Left lung (tissue), 10 donors: ENCODE results near the gene R3HDM2. TPM values are rescaled to one million over a fixed set of nuclear protein-coding genes. Genes with fewer than 3 reads are reported as not detected.

ENCODE experiments used
- ATAC-seq: fragments of 200-7000 bp; cut with Tn5 transposase; one replicate; pipeline ENCODE4 v1.9.1; 2020; ENCODE audit warnings: moderate library complexity
- DNase-seq, 4 donors: peaks; one replicate each; pipeline ENCODE4 v3.0.0-alpha.2; 2013 to 2020
- H3K27ac ChIP-seq, 2 donors: fragments of 200-600 bp; sonication (generic) in 1 of 2; one replicate each; pipeline versions ENCODE4 v1.5.0 to v1.8.0; 2020 to 2021
- H3K27me3 ChIP-seq, 2 donors: fragments of 200-600 bp; sonication (generic) in 1 of 2; one replicate each; pipeline versions ENCODE4 v1.5.0 to v1.8.0; 2020 to 2021
- H3K36me3 ChIP-seq, 2 donors: fragments of 200-600 bp; sonication (generic) in 1 of 2; one replicate each; pipeline versions ENCODE4 v1.5.0 to v1.8.0; 2020 to 2021
- H3K4me1 ChIP-seq, 2 donors: fragments of 200-600 bp; one replicate each; pipeline ENCODE4 v1.8.0; 2021
- H3K4me3 ChIP-seq, 2 donors: fragments of 200-600 bp; sonication (generic) in 1 of 2; one replicate each; pipeline versions ENCODE4 v1.5.0 to v1.8.0; 2020 to 2021; ENCODE audit warnings: mild to moderate bottlenecking in 1 of 2
- H3K9me3 ChIP-seq, 2 donors: fragments of 200-600 bp; sonication (generic) in 1 of 2; one replicate each; pipeline versions ENCODE4 v1.5.0 to v1.8.0; 2020 to 2021
- CTCF ChIP-seq, 2 donors: fragments of 200-600 bp; sonication (generic) in 1 of 2; IDR thresholded peaks; one replicate each; pipeline versions ENCODE4 v1.5.0 to v1.8.0; 2021; ENCODE audit warnings: antibody characterized with exemption in 2 of 2
- intact Hi-C, 2 donors: fragments of 100-400 bp; cut with DNase I; formaldehyde crosslinking; loops; one replicate each; pipeline versions ENCODE4 v1.11.2 to v1.14.2; 2022
- polyA plus RNA-seq, 6 donors: library from polyadenylated mRNA; unstranded; fragments of 120-200 nt; gene quantifications; one replicate each; pipeline ENCODE4 v1.2.1, GENCODE V29; 2013; ENCODE audit not compliant: insufficient read length in 6 of 6
- total RNA-seq, 2 donors: library from RNA; stranded (reverse); fragmentation: NEBNext Ultra II Directional; extraction: Animal tissue kit (Norgen Biotek cat#: 25700); gene quantifications; one replicate each; pipeline ENCODE4 v1.2.1, GENCODE V29; 2021
- donor health status: DM: no; HTN: yes; CAD: no.
- donor health status: DM: no; HTN: no; CAD: no.

Gene R3HDM2
- total and polyA plus RNA-seq, 8 donors = 52.4 to 92.3 (median 79.8) TPM

DNA sequence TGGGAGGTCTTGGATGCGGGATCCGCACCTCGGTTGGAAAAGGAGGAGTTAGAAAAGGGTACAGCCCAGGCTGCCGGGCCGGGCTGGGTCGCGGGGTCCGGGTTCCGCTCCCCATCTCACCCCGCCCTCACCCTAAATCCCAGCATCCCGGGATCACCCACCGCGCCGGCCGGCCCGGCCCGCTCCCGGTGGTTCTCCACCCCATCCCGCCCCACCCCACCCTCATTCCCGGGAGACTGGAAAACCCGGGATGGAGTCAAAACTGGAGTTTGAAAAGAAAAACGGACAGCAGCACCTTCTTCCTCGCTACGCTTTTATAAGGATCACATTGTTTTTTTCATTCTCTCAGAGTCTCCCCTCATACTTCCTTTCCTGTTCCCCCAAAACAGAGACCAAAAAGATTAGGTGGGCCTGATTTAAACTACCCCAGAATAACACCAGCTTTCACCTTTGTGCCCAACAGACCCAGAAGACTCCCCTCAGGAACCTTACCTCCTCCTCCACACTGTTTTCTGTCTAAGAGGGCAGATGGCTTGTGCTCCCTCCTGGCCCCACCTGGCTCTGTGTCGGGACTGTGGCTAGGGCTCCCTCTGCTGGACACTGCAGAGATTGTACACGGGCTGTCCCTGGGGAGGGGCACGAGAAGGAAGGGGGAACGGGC, 31.5 kb upstream of the R3HDM2 start:
- H3K27ac ChIP-seq = peak overlapping the region; percentile 42 to 81
- peak; percentile 93 to 97 for TF ChIP-seq CTCF (IDR thresholded peaks at IDR 0.05)
- H3K9me3 ChIP-seq = no peaks in the 10 kb centered on the region
- peak; percentile 82 for ATAC-seq
- H3K4me1 ChIP-seq = peaks cover 6 to 45% of the 10 kb centered on the region in 2 donors
- H3K4me3 ChIP-seq = peak overlapping the region; percentile 68 to 69
- peaks cover 0 to 3% of the 10 kb centered on the region in 2 donors for H3K36me3 ChIP-seq
- intact Hi-C loops = no loop called here
- DNase-seq = peak; percentile 86 to 93 (median 88)
- peaks cover 3 to 45% of the 10 kb centered on the region in 2 donors for H3K27me3 ChIP-seq

GRCh38 chr12:57461917-57462250, 31.0 kb upstream of the R3HDM2 start:
- peak overlapping the region; percentile 42 to 81 for H3K27ac ChIP-seq

GRCh38 chr12:57461276-57461916, 30.6 kb upstream of the R3HDM2 start:
- H3K9me3 ChIP-seq = no peaks in the 10 kb centered on the region
- TF ChIP-seq CTCF (IDR thresholded peaks at IDR 0.05) = no peak
- H3K4me3 ChIP-seq = peak overlapping the region; percentile 68 to 69
- peak; percentile 73 to 93 (median 82) for DNase-seq
- peak overlapping the region; percentile 42 to 87 for H3K27ac ChIP-seq
- intact Hi-C loops = no loop called here
- H3K27me3 ChIP-seq = peaks cover 3 to 48% of the 10 kb centered on the region in 2 donors
- peak; percentile 46 for ATAC-seq
- H3K36me3 ChIP-seq = no peaks in the 10 kb centered on the region
- H3K4me1 ChIP-seq = peaks cover 6 to 45% of the 10 kb centered on the region in 2 donors

More at GRCh38 chr12:57461917-57462250, 31.0 kb upstream of the R3HDM2 start:
- H3K36me3 ChIP-seq = no peaks in the 10 kb centered on the region
- peak in 1 of 4 donors; percentile 69 for DNase-seq
- ATAC-seq = no peak
- peaks cover 6 to 45% of the 10 kb centered on the region in 2 donors for H3K4me1 ChIP-seq
- no peak for TF ChIP-seq CTCF (IDR thresholded peaks at IDR 0.05)
- H3K4me3 ChIP-seq = peak overlapping the region; percentile 68 to 69
- no peaks in the 10 kb centered on the region for H3K9me3 ChIP-seq
- intact Hi-C loops = no loop called here
- H3K27me3 ChIP-seq = peaks cover 3 to 45% of the 10 kb centered on the region in 2 donors

GRCh38 chr12:57460841-57461275, 30.0 kb upstream of the R3HDM2 start:
- ATAC-seq (no peak), DNase-seq (peak in 1 of 4 donors; percentile 64)
- Histone ChIP-seq H3K4me3 (peak overlapping the region; percentile 68 to 69), H3K9me3 (no peaks in the 10 kb centered on the region), H3K27ac (peak overlapping the region in 1 of 2 donors; percentile 87), H3K27me3 (peaks cover 3 to 54% of the 10 kb centered on the region in 2 donors), H3K4me1 (peaks cover 6 to 45% of the 10 kb centered on the region in 2 donors), H3K36me3 (no peaks in the 10 kb centered on the region)
- no peak for TF ChIP-seq CTCF (IDR thresholded peaks at IDR 0.05)
- intact Hi-C loops = no loop called here

GRCh38 chr12:57460468-57460784, 29.6 kb upstream of the R3HDM2 start:
- intact Hi-C loops = no loop called here
- H3K4me3 ChIP-seq = peak overlapping the region; percentile 68 to 69
- H3K4me1 ChIP-seq = peaks cover 6 to 45% of the 10 kb centered on the region in 2 donors
- no peaks in the 10 kb centered on the region for H3K36me3 ChIP-seq
- H3K9me3 ChIP-seq = no peaks in the 10 kb centered on the region
- peak overlapping the region in 1 of 2 donors; percentile 87 for H3K27ac ChIP-seq
- TF ChIP-seq CTCF (IDR thresholded peaks at IDR 0.05) = no peak
- no peak for ATAC-seq
- peaks cover 3 to 58% of the 10 kb centered on the region in 2 donors for H3K27me3 ChIP-seq
- no peak for DNase-seq
